Measurements from ENCODE around the gene DNTT. TPM values are rescaled to one million over a fixed set of nuclear protein-coding genes. Genes with fewer than 3 reads are reported as not detected.

DNTT gene
- total and polyA plus RNA-seq, 7 donors = 0.01 TPM; not detected in 6

- ATAC-seq (no peak), DNase-seq (no peak)
- H3K4me1 ChIP-seq = no peaks in the 10 kb centered on the region
- no peaks in the 10 kb centered on the region for H3K9me3 ChIP-seq
- H3K27me3 ChIP-seq (ENCODE audit: insufficient read depth in 3 of 3, low read length in 2 of 3) = peaks cover 2 to 15% (median 2%) of the 10 kb centered on the region in 3 donors
- no peak for TF ChIP-seq CTCF (IDR thresholded peaks at IDR 0.05)
- H3K27ac ChIP-seq = no peak overlapping the region
- no peaks in the 10 kb centered on the region for H3K36me3 ChIP-seq (ENCODE audit: insufficient read depth in 1 of 2, low read depth in 1 of 2)
- 89 to 93% (median 90%) methylated on average over 1 of the region's 1 CpG for WGBS, 3 donors
- intact Hi-C loops (cut with DNase I) = no loop called here
- H3K4me3 ChIP-seq = no peak overlapping the region
Measured at GRCh38 chr10:96322275-96322674, 18.0 kb downstream of the DNTT start.

- Histone ChIP-seq H3K36me3 (ENCODE audit: insufficient read depth in 1 of 2, low read depth in 1 of 2) (no peaks in the 10 kb centered on the region), H3K27me3 (ENCODE audit: insufficient read depth in 3 of 3, low read length in 2 of 3) (peaks cover 0 to 15% (median 4%) of the 10 kb centered on the region in 3 donors), H3K9me3 (no peaks in the 10 kb centered on the region), H3K27ac (no peak overlapping the region), H3K4me1 (no peaks in the 10 kb centered on the region), H3K4me3 (no peak overlapping the region)
- no peak for TF ChIP-seq CTCF (IDR thresholded peaks at IDR 0.05)
- ATAC-seq (no peak), DNase-seq (no peak)
- WGBS, 3 donors = 72 to 84% (median 80%) methylated on average over 2 of the region's 2 CpGs
- intact Hi-C loops (cut with DNase I) = no loop called here
Measured at GRCh38 chr10:96324447-96324846, 20.2 kb downstream of the DNTT start.

GRCh38 chr10:96325719-96326373, 21.6 kb downstream of the DNTT start:
- intact Hi-C loops (cut with DNase I) = no loop called here
- Histone ChIP-seq H3K27ac (no peak overlapping the region), H3K27me3 (ENCODE audit: insufficient read depth in 3 of 3, low read length in 2 of 3) (peaks cover 0 to 20% (median 4%) of the 10 kb centered on the region in 3 donors), H3K9me3 (no peaks in the 10 kb centered on the region), H3K4me3 (no peak overlapping the region), H3K4me1 (no peaks in the 10 kb centered on the region), H3K36me3 (ENCODE audit: insufficient read depth in 1 of 2, low read depth in 1 of 2) (no peaks in the 10 kb centered on the region)
- DNase-seq = no peak
- no peak for TF ChIP-seq CTCF (IDR thresholded peaks at IDR 0.05)
- no peak for ATAC-seq
- 76 to 83% (median 79%) methylated on average over 4 of the region's 4 CpGs for WGBS, 3 donors

GRCh38 chr10:96327462-96327861, 23.2 kb downstream of the DNTT start:
- H3K9me3 ChIP-seq = no peaks in the 10 kb centered on the region
- no peak overlapping the region for H3K27ac ChIP-seq
- 57 to 66% (median 59%) methylated on average over 7 of the region's 7 CpGs for WGBS, 3 donors
- ATAC-seq (peak in 1 of 4 donors; percentile 58), DNase-seq (no peak)
- intact Hi-C loops (cut with DNase I) = no loop called here
- H3K27me3 ChIP-seq (ENCODE audit: insufficient read depth in 3 of 3, low read length in 2 of 3) = peaks cover 0 to 20% (median 4%) of the 10 kb centered on the region in 3 donors
- no peak overlapping the region for H3K4me3 ChIP-seq
- TF ChIP-seq CTCF (IDR thresholded peaks at IDR 0.05) = no peak
- H3K4me1 ChIP-seq = no peaks in the 10 kb centered on the region
- no peaks in the 10 kb centered on the region for H3K36me3 ChIP-seq (ENCODE audit: insufficient read depth in 1 of 2, low read depth in 1 of 2)

GRCh38 chr10:96333101-96333500, 28.9 kb downstream of the DNTT start:
- H3K27ac ChIP-seq = no peak overlapping the region
- no peaks in the 10 kb centered on the region for H3K4me1 ChIP-seq
- intact Hi-C loops (cut with DNase I) = no loop called here
- H3K36me3 ChIP-seq (ENCODE audit: insufficient read depth in 1 of 2, low read depth in 1 of 2) = no peaks in the 10 kb centered on the region
- 85 to 94% (median 85%) methylated on average over 1 of the region's 1 CpG for WGBS, 3 donors
- no peak overlapping the region for H3K4me3 ChIP-seq
- H3K9me3 ChIP-seq = no peaks in the 10 kb centered on the region
- H3K27me3 ChIP-seq (ENCODE audit: insufficient read depth in 3 of 3, low read length in 2 of 3) = peaks cover 0 to 10% (median 2%) of the 10 kb centered on the region in 3 donors
- TF ChIP-seq CTCF (IDR thresholded peaks at IDR 0.05) = no peak
- DNase-seq (no peak), ATAC-seq (no peak)

Data from psoas muscle (tissue), 8 donors.